ENCODE results near the gene PHKB.
"Not testable (repeated sequence)": the region's sequence is repeated elsewhere in the genome, so short reads cannot be mapped to it uniquely, and the experiment has no call there.

PHKB gene

GRCh38 chr16:47416869-47417268, 44.3 kb upstream of the PHKB start:
- no peak for ATAC-seq
- no peak for TF ChIP-seq OSR1 (CRISPR knock-in tag; IDR thresholded peaks at IDR 0.05)
- no peak for TF ChIP-seq ZNF565 (CRISPR knock-in tag; conservative IDR thresholded peaks at IDR 0.05; ENCODE audit: low read depth)
- TF ChIP-seq CREB5 (CRISPR knock-in tag; IDR thresholded peaks at IDR 0.05; ENCODE audit: low read depth), result no peak
- TF ChIP-seq ISL1 (CRISPR knock-in tag; IDR thresholded peaks at IDR 0.05), result no peak
- no peak for TF ChIP-seq TSHZ2 (CRISPR knock-in tag; IDR thresholded peaks at IDR 0.05)
- no peak for TF ChIP-seq GLIS3 (CRISPR knock-in tag; IDR thresholded peaks at IDR 0.05)
- no peak for TF ChIP-seq SNAI2 (CRISPR knock-in tag; IDR thresholded peaks at IDR 0.05)
- TF ChIP-seq BACH2 (CRISPR knock-in tag; IDR thresholded peaks at IDR 0.05; ENCODE audit: borderline replicate concordance), result no peak
- no peak for TF ChIP-seq PPARA (CRISPR knock-in tag; IDR thresholded peaks at IDR 0.05; ENCODE audit: borderline replicate concordance)
- no peak for TF ChIP-seq TCF4 (CRISPR knock-in tag; IDR thresholded peaks at IDR 0.05; ENCODE audit: borderline replicate concordance)

- TF ChIP-seq ZFP3 (CRISPR knock-in tag; IDR thresholded peaks at IDR 0.05), result no peak
- ATAC-seq, result no peak
These were observed 36.3 kb upstream of the PHKB start for GRCh38 chr16:47424846-47425245.

GRCh38 chr16:47426806-47427205, 34.3 kb upstream of the PHKB start:
- no peak for ATAC-seq
- no peak for TF ChIP-seq OSR1 (CRISPR knock-in tag; IDR thresholded peaks at IDR 0.05)
- no peak for TF ChIP-seq TOX (CRISPR knock-in tag; IDR thresholded peaks at IDR 0.05; ENCODE audit: borderline replicate concordance)
- TF ChIP-seq ZNF70 (CRISPR knock-in tag; IDR thresholded peaks at IDR 0.05), result no peak
- TF ChIP-seq ZNF8 (CRISPR knock-in tag; IDR thresholded peaks at IDR 0.05), result no peak
- no peak for TF ChIP-seq CREB5 (CRISPR knock-in tag; IDR thresholded peaks at IDR 0.05; ENCODE audit: low read depth)
- TF ChIP-seq ZC3H10 (CRISPR knock-in tag; IDR thresholded peaks at IDR 0.05), result no peak
- no peak for TF ChIP-seq CSDC2 (CRISPR knock-in tag; IDR thresholded peaks at IDR 0.05)
- TF ChIP-seq ZNF565 (CRISPR knock-in tag; conservative IDR thresholded peaks at IDR 0.05; ENCODE audit: low read depth), result no peak
- no peak for TF ChIP-seq TSHZ2 (CRISPR knock-in tag; IDR thresholded peaks at IDR 0.05)

- ATAC-seq, result no peak
- TF ChIP-seq ZC3H10 (CRISPR knock-in tag; IDR thresholded peaks at IDR 0.05) (no peak), ZNF70 (CRISPR knock-in tag; IDR thresholded peaks at IDR 0.05) (no peak), SNAI2 (CRISPR knock-in tag; IDR thresholded peaks at IDR 0.05) (no peak), ZNF8 (CRISPR knock-in tag; IDR thresholded peaks at IDR 0.05) (no peak), ZNF565 (CRISPR knock-in tag; conservative IDR thresholded peaks at IDR 0.05; ENCODE audit: low read depth) (no peak), GLIS3 (CRISPR knock-in tag; IDR thresholded peaks at IDR 0.05) (no peak), ESRRG (CRISPR knock-in tag; IDR thresholded peaks at IDR 0.05) (no peak), BACH2 (CRISPR knock-in tag; IDR thresholded peaks at IDR 0.05; ENCODE audit: borderline replicate concordance) (no peak), POU6F1 (CRISPR knock-in tag; IDR thresholded peaks at IDR 0.05; ENCODE audit: borderline replicate concordance, low read depth) (no peak), CSDC2 (CRISPR knock-in tag; IDR thresholded peaks at IDR 0.05) (no peak), ARNTL (CRISPR knock-in tag; IDR thresholded peaks at IDR 0.05; ENCODE audit: borderline replicate concordance, low read depth) (no peak), PATZ1 (CRISPR knock-in tag; IDR thresholded peaks at IDR 0.05; ENCODE audit: borderline replicate concordance) (no peak)
These were observed 29.2 kb upstream of the PHKB start for GRCh38 chr16:47431960-47432359.

- not testable (repeated sequence) for ATAC-seq
These were observed 26.9 kb upstream of the PHKB start for GRCh38 chr16:47434274-47434673.

GRCh38 chr16:47440066-47440465, 21.1 kb upstream of the PHKB start:
- ATAC-seq, result not testable (repeated sequence)

GRCh38 chr16:47442884-47443283, 18.2 kb upstream of the PHKB start:
- not testable (repeated sequence) for ATAC-seq

Data from SK-N-SH treated with all-trans-retinoic acid at 6 μM for 48 hours (cell line).